ENCODE results near the gene LKAAEAR1.

GRCh38 chr20:64067733-64068307, 16.4 kb downstream of the LKAAEAR1 start:
- TF ChIP-seq ZC3H11A (IDR thresholded peaks at IDR 0.05) (no peak), SMC3 (IDR thresholded peaks at IDR 0.05) (no peak), CBX2 (IDR thresholded peaks at IDR 0.05; ENCODE audit: borderline replicate concordance, low read depth) (no peak), USF2 (IDR thresholded peaks at IDR 0.05) (no peak), CTCF (IDR thresholded peaks at IDR 0.05) (no peak), CHD2 (IDR thresholded peaks at IDR 0.05; ENCODE audit: low read length, partially characterized antibody) (no peak), KDM1A (IDR thresholded peaks at IDR 0.05; ENCODE audit: low read depth) (no peak)

All from A549 (cell line).